OCI-LY1 (cell line): ENCODE data around the gene PLD6.

Experiments used
- H2AFZ ChIP-seq: fragments of 200-600 bp; sonication (generic), shearing (Covaris generic); 2 replicates; pipeline ENCODE4 v1.6.0; 2014; ENCODE audit warnings: antibody characterized with exemption, mild to moderate bottlenecking, low read length
- H3F3A ChIP-seq: fragments of 200-600 bp; sonication (generic), shearing (Covaris generic); 2 replicates; pipeline ENCODE4 v1.6.0; 2014; ENCODE audit warnings: mild to moderate bottlenecking, antibody characterized with exemption, low read length, moderate library complexity; ENCODE audit not compliant: insufficient read depth
- H3K27ac ChIP-seq: fragments of 200-600 bp; sonication (generic); 2 replicates; pipeline ENCODE4 v1.5.1; 2014; ENCODE audit warnings: low read length, mixed run types, mild to moderate bottlenecking, low read depth; ENCODE audit not compliant: poor library complexity, severe bottlenecking
- H3K27me3 ChIP-seq: fragments of 200-600 bp; sonication (generic); 2 replicates; pipeline ENCODE4 v1.6.0; 2014; ENCODE audit warnings: antibody characterized with exemption, mild to moderate bottlenecking, low read length, moderate library complexity; ENCODE audit not compliant: insufficient read depth
- H3K36me3 ChIP-seq: fragments of 200-600 bp; sonication (generic); 2 replicates; pipeline ENCODE4 v1.6.1; 2014; ENCODE audit warnings: mild to moderate bottlenecking, antibody characterized with exemption, low read length, moderate library complexity, mixed read lengths; ENCODE audit not compliant: insufficient read depth
- H3K4me1 ChIP-seq: fragments of 200-600 bp; sonication (generic); 2 replicates; pipeline ENCODE4 v1.5.1; 2014; ENCODE audit warnings: mild to moderate bottlenecking, low read length, moderate library complexity; ENCODE audit not compliant: insufficient read depth, severe bottlenecking
- H3K4me2 ChIP-seq: fragments of 200-600 bp; sonication (generic), shearing (Covaris generic); 2 replicates; pipeline ENCODE4 v1.6.1; 2014; ENCODE audit warnings: low read length
- H3K4me3 ChIP-seq: fragments of 200-600 bp; sonication (generic); 2 replicates; pipeline ENCODE4 v1.5.1; 2014; ENCODE audit warnings: low read length, low read depth, mild to moderate bottlenecking, mixed read lengths; ENCODE audit not compliant: poor library complexity, severe bottlenecking
- H3K79me2 ChIP-seq: fragments of 200-600 bp; shearing (Covaris generic); 2 replicates; pipeline ENCODE4 v1.6.1; 2016; ENCODE audit warnings: mixed run types, low read length, mixed read lengths; ENCODE audit not compliant: insufficient read depth
- H3K9ac ChIP-seq: fragments of 200-600 bp; sonication (generic), shearing (Covaris generic); 2 replicates; pipeline ENCODE4 v1.6.1; 2014; ENCODE audit warnings: mild to moderate bottlenecking, low read length, mixed read lengths
- H3K9me2 ChIP-seq: fragments of 200-600 bp; sonication (generic), shearing (Covaris generic); 2 replicates; pipeline ENCODE4 v1.6.1; 2014; ENCODE audit warnings: low read depth, mild to moderate bottlenecking, low read length, mixed read lengths
- H3K9me3 ChIP-seq: fragments of 200-600 bp; shearing (Covaris generic); 2 replicates; pipeline ENCODE4 v1.6.1; 2014; ENCODE audit warnings: low read length, mixed read lengths
- H4K20me1 ChIP-seq: fragments of 200-600 bp; sonication (generic), shearing (Covaris generic); 2 replicates; pipeline ENCODE4 v1.6.0; 2016; ENCODE audit warnings: mild to moderate bottlenecking, low read length; ENCODE audit not compliant: insufficient read depth
- CTCF ChIP-seq: fragments of 200-600 bp; sonication (generic), shearing (Covaris generic); IDR thresholded peaks from 2 replicates; pipeline ENCODE4 v1.5.1; 2017; ENCODE audit warnings: mild to moderate bottlenecking, antibody characterized with exemption, low read length, moderate library complexity, mixed read lengths
- EZH2 ChIP-seq: fragments of 200-600 bp; sonication (generic), shearing (Covaris generic); IDR thresholded peaks from 2 replicates; pipeline ENCODE4 v1.8.0; 2017; ENCODE audit warnings: borderline replicate concordance, mixed run types, mild to moderate bottlenecking, antibody characterized with exemption, low read length, moderate library complexity, mixed read lengths

PLD6 gene

GRCh38 chr17:17169396-17169795, 36.7 kb downstream of the PLD6 start:
- Histone ChIP-seq H3K9me2 (no peaks in the 10 kb centered on the region), H3K79me2 (no peaks in the 10 kb centered on the region), H3F3A (no peaks in the 10 kb centered on the region), H3K4me3 (no peak overlapping the region), H3K9ac (no peak overlapping the region), H3K36me3 (peaks cover 45% of the 10 kb centered on the region), H4K20me1 (no peaks in the 10 kb centered on the region), H3K4me2 (no peak overlapping the region), H3K9me3 (no peaks in the 10 kb centered on the region), H2AFZ (no peak overlapping the region), H3K27ac (no peak overlapping the region), H3K4me1 (no peaks in the 10 kb centered on the region), H3K27me3 (no peaks in the 10 kb centered on the region)
- TF ChIP-seq CTCF (no peak), EZH2 (no peak)

- H3K36me3 ChIP-seq, result peaks cover 45% of the 10 kb centered on the region
- H3K27me3 ChIP-seq, result no peaks in the 10 kb centered on the region
- TF ChIP-seq EZH2 (no peak), CTCF (no peak)
- H3F3A ChIP-seq, result no peaks in the 10 kb centered on the region
- no peaks in the 10 kb centered on the region for H4K20me1 ChIP-seq
- no peaks in the 10 kb centered on the region for H3K79me2 ChIP-seq
- H3K27ac ChIP-seq, result no peak overlapping the region
- H3K4me3 ChIP-seq, result no peak overlapping the region
- no peak overlapping the region for H3K4me2 ChIP-seq
- no peaks in the 10 kb centered on the region for H3K9me3 ChIP-seq
- no peak overlapping the region for H2AFZ ChIP-seq
- no peaks in the 10 kb centered on the region for H3K4me1 ChIP-seq
- H3K9me2 ChIP-seq, result no peaks in the 10 kb centered on the region
- no peak overlapping the region for H3K9ac ChIP-seq
Observed at GRCh38 chr17:17168401-17168800, 37.7 kb downstream of the PLD6 start.

- no peaks in the 10 kb centered on the region for H3K4me1 ChIP-seq
- H2AFZ ChIP-seq, result no peak overlapping the region
- no peak overlapping the region for H3K4me2 ChIP-seq
- H3K36me3 ChIP-seq, result peaks cover 45% of the 10 kb centered on the region
- H3K27ac ChIP-seq, result no peak overlapping the region
- H3K9me2 ChIP-seq, result no peaks in the 10 kb centered on the region
- no peak overlapping the region for H3K4me3 ChIP-seq
- H4K20me1 ChIP-seq, result no peaks in the 10 kb centered on the region
- H3K9ac ChIP-seq, result no peak overlapping the region
- TF ChIP-seq EZH2, result no peak
- H3K79me2 ChIP-seq, result no peaks in the 10 kb centered on the region
- H3K9me3 ChIP-seq, result no peaks in the 10 kb centered on the region
- H3F3A ChIP-seq, result no peaks in the 10 kb centered on the region
- no peaks in the 10 kb centered on the region for H3K27me3 ChIP-seq
Observed at GRCh38 chr17:17167986-17168385, 38.1 kb downstream of the PLD6 start.

- Histone ChIP-seq H3K9ac (no peak overlapping the region), H3K79me2 (no peaks in the 10 kb centered on the region), H3K4me1 (no peaks in the 10 kb centered on the region), H3K4me3 (no peak overlapping the region), H3K36me3 (peaks cover 45% of the 10 kb centered on the region), H3K27ac (no peak overlapping the region), H3K9me2 (no peaks in the 10 kb centered on the region), H4K20me1 (no peaks in the 10 kb centered on the region), H2AFZ (no peak overlapping the region), H3K4me2 (no peak overlapping the region), H3K9me3 (no peaks in the 10 kb centered on the region), H3K27me3 (no peaks in the 10 kb centered on the region), H3F3A (no peaks in the 10 kb centered on the region)
- no peak for TF ChIP-seq EZH2
- TF ChIP-seq CTCF, result no peak
Observed at GRCh38 chr17:17167356-17167755, 38.8 kb downstream of the PLD6 start.
